Measurements from ENCODE around the gene MACC1. TPM values are rescaled to one million over a fixed set of nuclear protein-coding genes. Genes with fewer than 3 reads are reported as not detected.

MACC1 gene
- total and polyA plus RNA-seq, 9 of the 15 experiments (the other 6 are each of a cell fraction or from before 2014, with no cell fraction given) = 5.9 to 30.2 (median 10.4) TPM

DNA sequence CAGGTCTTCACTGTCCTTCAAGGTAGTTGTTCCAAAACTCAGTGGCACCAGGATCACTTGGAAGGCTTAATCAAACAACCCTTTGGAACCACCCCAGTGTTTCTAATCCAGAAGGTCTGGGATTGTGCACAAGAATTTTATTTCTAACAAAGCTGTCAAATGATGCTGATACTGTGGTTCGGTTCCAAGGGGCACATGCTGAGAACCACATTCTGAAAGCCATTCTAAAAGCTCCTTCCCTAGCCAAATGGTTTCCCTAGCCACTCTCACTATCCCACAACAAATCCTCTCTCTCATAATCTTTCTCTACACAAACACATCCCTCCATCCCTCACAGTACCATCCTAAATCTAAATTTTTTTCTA, 52.1 kb downstream of the MACC1 start:
- DNase-seq (ENCODE audit: extremely low read depth in 1 of 4, low spot score in 3 of 4) = no peak
- H2AFZ ChIP-seq (ENCODE audit: low read depth, low read length) = no peak overlapping the region
- 64% methylated on average over 1 of the region's 1 CpG for WGBS (ENCODE audit: insufficient coverage, low coverage, missing lambda C conversion rate)
- no peak for ATAC-seq
- no peaks in the 10 kb centered on the region for H3K27me3 ChIP-seq (ENCODE audit: control insufficient read depth in 2 of 2, insufficient read depth in 2 of 2, low read length in 2 of 2)
- FAIRE-seq = no peak
- BruUV-seq (replicated peaks) = no TSS peak
- H3K4me1 ChIP-seq (replicated peaks in 1 of 2; ENCODE audit: control insufficient read depth in 2 of 2, insufficient read depth in 2 of 2, low read length in 2 of 2) = no peaks in the 10 kb centered on the region
- H3K27ac ChIP-seq (ENCODE audit: extremely low read depth, low read depth, low read length) = no peak overlapping the region
- intact Hi-C loops (cut with micrococcal nuclease) = no loop called here
- no peak overlapping the region for H3K4me2 ChIP-seq (ENCODE audit: insufficient read depth, low read length)
- H4K20me1 ChIP-seq (replicated peaks; ENCODE audit: control insufficient read depth, insufficient read depth, low read length) = no peaks in the 10 kb centered on the region
- no peak for TF ChIP-seq CBFA2T3 (IDR thresholded peaks at IDR 0.05)
- TF ChIP-seq, protein P1, sequence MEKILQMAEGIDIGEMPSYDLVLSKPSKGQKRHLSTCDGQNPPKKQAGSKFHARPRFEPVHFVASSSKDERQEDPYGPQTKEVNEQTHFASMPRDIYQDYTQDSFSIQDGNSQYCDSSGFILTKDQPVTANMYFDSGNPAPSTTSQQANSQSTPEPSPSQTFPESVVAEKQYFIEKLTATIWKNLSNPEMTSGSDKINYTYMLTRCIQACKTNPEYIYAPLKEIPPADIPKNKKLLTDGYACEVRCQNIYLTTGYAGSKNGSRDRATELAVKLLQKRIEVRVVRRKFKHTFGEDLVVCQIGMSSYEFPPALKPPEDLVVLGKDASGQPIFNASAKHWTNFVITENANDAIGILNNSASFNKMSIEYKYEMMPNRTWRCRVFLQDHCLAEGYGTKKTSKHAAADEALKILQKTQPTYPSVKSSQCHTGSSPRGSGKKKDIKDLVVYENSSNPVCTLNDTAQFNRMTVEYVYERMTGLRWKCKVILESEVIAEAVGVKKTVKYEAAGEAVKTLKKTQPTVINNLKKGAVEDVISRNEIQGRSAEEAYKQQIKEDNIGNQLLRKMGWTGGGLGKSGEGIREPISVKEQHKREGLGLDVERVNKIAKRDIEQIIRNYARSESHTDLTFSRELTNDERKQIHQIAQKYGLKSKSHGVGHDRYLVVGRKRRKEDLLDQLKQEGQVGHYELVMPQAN (IDR thresholded peaks at IDR 0.05; ENCODE audit: borderline replicate concordance) = no peak
- no peak for TF ChIP-seq MYBL2 (IDR thresholded peaks at IDR 0.05; ENCODE audit: low read depth)
- no peak for TF ChIP-seq MYBL2 (CRISPR knock-in tag; IDR thresholded peaks at IDR 0.05; ENCODE audit: borderline replicate concordance)
- TF ChIP-seq, protein P2, sequence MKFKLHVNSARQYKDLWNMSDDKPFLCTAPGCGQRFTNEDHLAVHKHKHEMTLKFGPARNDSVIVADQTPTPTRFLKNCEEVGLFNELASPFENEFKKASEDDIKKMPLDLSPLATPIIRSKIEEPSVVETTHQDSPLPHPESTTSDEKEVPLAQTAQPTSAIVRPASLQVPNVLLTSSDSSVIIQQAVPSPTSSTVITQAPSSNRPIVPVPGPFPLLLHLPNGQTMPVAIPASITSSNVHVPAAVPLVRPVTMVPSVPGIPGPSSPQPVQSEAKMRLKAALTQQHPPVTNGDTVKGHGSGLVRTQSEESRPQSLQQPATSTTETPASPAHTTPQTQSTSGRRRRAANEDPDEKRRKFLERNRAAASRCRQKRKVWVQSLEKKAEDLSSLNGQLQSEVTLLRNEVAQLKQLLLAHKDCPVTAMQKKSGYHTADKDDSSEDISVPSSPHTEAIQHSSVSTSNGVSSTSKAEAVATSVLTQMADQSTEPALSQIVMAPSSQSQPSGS (CRISPR knock-in tag; IDR thresholded peaks at IDR 0.05) = no peak
- no peak for TF ChIP-seq ARNT (IDR thresholded peaks at IDR 0.05)
- TF ChIP-seq NFYB (IDR thresholded peaks at IDR 0.05; ENCODE audit: extremely low read depth, insufficient read length) = no peak
- TF ChIP-seq FOS (IDR thresholded peaks at IDR 0.05; ENCODE audit: extremely low read depth, insufficient read length) = no peak
- no peak for TF ChIP-seq ILK (tag; IDR thresholded peaks at IDR 0.05; ENCODE audit: borderline replicate concordance, low read depth)
- TF ChIP-seq, protein P3, sequence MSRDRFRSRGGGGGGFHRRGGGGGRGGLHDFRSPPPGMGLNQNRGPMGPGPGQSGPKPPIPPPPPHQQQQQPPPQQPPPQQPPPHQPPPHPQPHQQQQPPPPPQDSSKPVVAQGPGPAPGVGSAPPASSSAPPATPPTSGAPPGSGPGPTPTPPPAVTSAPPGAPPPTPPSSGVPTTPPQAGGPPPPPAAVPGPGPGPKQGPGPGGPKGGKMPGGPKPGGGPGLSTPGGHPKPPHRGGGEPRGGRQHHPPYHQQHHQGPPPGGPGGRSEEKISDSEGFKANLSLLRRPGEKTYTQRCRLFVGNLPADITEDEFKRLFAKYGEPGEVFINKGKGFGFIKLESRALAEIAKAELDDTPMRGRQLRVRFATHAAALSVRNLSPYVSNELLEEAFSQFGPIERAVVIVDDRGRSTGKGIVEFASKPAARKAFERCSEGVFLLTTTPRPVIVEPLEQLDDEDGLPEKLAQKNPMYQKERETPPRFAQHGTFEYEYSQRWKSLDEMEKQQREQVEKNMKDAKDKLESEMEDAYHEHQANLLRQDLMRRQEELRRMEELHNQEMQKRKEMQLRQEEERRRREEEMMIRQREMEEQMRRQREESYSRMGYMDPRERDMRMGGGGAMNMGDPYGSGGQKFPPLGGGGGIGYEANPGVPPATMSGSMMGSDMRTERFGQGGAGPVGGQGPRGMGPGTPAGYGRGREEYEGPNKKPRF (IDR thresholded peaks at IDR 0.05; ENCODE audit: low read depth, low read length) = no peak
- no peak for TF ChIP-seq ZNF785 (CRISPR knock-in tag; IDR thresholded peaks at IDR 0.05)
- TF ChIP-seq, protein P4, sequence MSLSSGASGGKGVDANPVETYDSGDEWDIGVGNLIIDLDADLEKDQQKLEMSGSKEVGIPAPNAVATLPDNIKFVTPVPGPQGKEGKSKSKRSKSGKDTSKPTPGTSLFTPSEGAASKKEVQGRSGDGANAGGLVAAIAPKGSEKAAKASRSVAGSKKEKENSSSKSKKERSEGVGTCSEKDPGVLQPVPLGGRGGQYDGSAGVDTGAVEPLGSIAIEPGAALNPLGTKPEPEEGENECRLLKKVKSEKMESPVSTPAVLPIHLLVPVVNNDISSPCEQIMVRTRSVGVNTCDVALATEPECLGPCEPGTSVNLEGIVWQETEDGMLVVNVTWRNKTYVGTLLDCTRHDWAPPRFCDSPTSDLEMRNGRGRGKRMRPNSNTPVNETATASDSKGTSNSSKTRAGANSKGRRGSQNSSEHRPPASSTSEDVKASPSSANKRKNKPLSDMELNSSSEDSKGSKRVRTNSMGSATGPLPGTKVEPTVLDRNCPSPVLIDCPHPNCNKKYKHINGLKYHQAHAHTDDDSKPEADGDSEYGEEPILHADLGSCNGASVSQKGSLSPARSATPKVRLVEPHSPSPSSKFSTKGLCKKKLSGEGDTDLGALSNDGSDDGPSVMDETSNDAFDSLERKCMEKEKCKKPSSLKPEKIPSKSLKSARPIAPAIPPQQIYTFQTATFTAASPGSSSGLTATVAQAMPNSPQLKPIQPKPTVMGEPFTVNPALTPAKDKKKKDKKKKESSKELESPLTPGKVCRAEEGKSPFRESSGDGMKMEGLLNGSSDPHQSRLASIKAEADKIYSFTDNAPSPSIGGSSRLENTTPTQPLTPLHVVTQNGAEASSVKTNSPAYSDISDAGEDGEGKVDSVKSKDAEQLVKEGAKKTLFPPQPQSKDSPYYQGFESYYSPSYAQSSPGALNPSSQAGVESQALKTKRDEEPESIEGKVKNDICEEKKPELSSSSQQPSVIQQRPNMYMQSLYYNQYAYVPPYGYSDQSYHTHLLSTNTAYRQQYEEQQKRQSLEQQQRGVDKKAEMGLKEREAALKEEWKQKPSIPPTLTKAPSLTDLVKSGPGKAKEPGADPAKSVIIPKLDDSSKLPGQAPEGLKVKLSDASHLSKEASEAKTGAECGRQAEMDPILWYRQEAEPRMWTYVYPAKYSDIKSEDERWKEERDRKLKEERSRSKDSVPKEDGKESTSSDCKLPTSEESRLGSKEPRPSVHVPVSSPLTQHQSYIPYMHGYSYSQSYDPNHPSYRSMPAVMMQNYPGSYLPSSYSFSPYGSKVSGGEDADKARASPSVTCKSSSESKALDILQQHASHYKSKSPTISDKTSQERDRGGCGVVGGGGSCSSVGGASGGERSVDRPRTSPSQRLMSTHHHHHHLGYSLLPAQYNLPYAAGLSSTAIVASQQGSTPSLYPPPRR (CRISPR knock-in tag; IDR thresholded peaks at IDR 0.05; ENCODE audit: borderline replicate concordance) = no peak
- no peak for TF ChIP-seq ZNF707 (CRISPR knock-in tag; conservative IDR thresholded peaks at IDR 0.05)
- H3K4me3 ChIP-seq = no peak overlapping the region
- no peaks in the 10 kb centered on the region; the same call in 2 of the 3 replicates for H3K36me3 ChIP-seq (ENCODE audit: control insufficient read depth, insufficient read depth, low read length)
- in situ Hi-C loops (cut with MboI) = loop anchor here (25.0 kb wide), 1 partner anchor 403 kb away; the partner anchor contains the start of gene TMEM196
- H3K9ac ChIP-seq (ENCODE audit: insufficient read depth in 1 of 2, low read depth in 2 of 2, low read length in 2 of 2) = no peak overlapping the region
- H3K79me2 ChIP-seq (ENCODE audit: control insufficient read depth, insufficient read depth, low read length) = no peaks in the 10 kb centered on the region
- no peaks in the 10 kb centered on the region for H3K9me1 ChIP-seq (ENCODE audit: control insufficient read depth, insufficient read depth, low read length)
- H3K9me3 ChIP-seq (replicated peaks; ENCODE audit: control insufficient read depth, insufficient read depth, low read depth, low read length) = no peaks in the 10 kb centered on the region
- ChIA-PET CTCF (ENCODE audit: low intra/inter-chr PET ratio) (no interaction called here), POLR2A (no interaction called here)
